Forelimb muscle (tissue), 1 donor: ENCODE data around the gene UPK2. TPM values are rescaled to one million over a fixed set of nuclear protein-coding genes. Genes with fewer than 3 reads are reported as not detected.
"Not testable (repeated sequence)": the region's sequence is repeated elsewhere in the genome, so short reads cannot be mapped to it uniquely, and the experiment has no call there.

Experiments used
- DNase-seq: peaks from one replicate; pipeline ENCODE4 v3.0.0-alpha.2; 2013; ENCODE audit warnings: low read depth
- polyA plus RNA-seq: library from polyadenylated mRNA; unstranded; fragments of 120-200 nt; gene quantifications from one replicate; pipeline ENCODE4 v1.2.1, GENCODE V29; 2013; ENCODE audit not compliant: insufficient read length

The UPK2 gene
- polyA plus RNA-seq, 1 donor = 1.3 TPM

GRCh38 chr11:118988280-118988679, 32.2 kb downstream of the UPK2 start:
- DNase-seq = no peak

DNA sequence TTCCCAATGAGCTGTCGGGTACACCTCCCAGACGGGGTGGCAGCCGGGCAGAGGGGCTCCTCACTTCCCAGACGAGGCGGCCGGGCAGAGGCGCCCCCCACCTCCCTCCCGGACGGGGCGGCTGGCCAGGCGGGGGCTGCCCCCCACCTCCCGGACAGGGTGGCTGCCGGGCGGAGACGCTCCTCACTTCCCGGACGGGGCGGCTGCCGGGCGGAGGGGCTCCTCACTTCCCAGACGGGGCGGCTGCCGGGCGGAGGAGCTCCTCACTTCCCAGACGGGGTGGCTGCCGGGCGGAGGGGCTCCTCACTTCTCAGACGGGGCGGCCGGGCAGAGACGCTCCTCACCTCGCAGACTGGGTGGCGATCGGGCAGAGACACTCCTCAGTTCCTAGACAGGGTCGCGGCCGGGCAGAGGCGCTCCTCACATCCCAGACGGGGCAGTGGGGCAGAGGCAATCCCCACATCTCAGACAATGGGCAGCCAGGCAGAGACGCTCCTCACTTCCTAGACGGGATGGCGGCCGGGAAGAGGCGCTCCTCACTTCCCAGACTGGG, 35.5 kb downstream of the UPK2 start:
- not testable (repeated sequence) for DNase-seq

DNA sequence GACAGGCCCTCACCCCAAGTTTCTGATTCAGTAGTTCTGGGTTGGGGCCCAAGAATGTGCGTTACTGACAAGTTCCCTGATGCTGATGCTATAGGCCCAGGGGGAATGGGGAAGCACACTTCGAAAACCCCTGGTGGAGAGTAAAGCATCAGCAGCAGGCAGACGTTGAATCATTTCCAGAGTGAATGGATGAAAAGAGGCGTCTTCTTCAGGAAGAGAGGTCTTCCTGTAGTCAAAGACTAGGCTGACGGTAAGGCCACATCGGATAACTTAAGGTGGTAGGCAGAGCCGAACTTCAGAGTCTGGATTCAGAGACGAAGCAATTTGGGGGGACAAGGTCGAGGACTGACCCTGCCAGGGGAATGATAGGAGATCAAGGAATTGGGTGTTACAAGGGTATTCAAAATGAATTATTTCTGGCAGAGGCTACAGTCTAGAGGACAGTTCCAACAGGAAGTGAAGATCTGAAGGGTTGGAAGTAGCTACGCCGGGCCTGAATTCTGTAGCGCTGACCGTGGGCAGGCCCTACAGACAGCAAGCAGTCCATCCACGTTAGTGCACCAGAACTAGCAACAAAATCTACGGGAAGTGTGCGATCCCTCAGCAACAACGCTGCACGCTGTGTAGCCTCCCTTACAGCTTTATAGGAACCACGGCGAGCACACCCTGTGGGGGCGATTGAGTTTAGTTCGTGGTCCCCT, 41.0 kb downstream of the UPK2 start:
- no peak for DNase-seq

DNA sequence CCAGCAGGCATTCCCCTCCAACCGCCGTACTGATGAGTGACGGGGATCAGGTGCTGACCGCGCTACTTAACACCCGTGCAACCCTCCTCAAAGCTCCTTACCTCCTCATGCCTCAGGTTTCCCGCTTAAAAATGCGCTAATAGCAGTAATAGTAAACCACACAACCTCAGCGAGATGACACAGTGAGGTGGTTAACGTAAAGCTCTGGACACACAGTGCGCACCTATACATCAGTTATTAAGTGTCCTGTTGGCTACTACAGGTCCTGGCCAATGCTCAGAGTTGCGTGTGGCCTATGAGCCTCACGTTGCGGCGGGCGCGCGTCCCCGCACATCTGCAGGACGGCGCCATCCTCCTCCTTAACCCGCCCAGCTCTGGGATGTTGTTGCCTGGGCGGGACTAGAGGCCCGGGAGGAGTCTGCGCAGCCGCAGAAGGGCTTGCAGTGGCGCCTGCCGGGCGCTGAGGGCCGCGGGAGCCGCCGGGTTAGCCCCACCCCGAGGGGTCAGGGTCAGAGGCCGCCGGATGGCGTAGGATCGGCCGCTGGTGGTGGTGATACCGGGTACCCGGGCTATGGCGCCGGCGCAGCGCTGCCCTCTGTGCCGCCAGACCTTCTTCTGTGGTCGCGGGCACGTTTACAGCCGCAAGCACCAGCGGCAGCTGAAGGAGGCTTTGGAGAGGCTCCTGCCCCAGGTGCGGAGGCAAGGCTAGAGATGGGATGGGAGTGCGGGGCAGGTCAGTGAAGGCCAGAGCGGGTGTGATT, 41.7 kb downstream of the UPK2 start, which contains the start of gene CENATAC:
Gene CENATAC, plus strand, starts transcription at position 512 of the 761 bp plus-strand sequence. Its CDS starts 60 bp downstream, at position 572.
- DNase-seq = peak; percentile 74

- no peak for DNase-seq
These were observed 42.3 kb downstream of the UPK2 start for GRCh38 chr11:118998388-118998717.

DNA sequence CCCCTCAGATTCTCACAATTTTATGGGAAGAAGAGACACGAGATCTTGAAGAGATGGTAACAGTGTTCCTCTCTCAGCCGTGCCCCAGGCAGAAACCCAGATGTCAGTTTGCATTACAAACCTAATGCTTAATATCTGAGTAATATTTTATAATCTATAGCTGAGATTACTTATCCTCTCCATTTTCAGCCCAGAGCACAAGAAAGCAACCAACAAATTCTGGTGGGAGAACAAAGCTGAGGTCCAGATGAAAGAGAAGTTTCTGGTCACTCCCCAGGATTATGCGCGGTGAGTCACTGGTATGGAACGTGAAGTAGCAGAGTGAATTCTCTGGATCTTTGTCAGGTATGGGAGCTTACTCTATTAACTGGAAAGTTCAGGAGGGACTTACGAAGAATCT, 42.7 kb downstream of the UPK2 start:
- DNase-seq = no peak

- DNase-seq = no peak
These were observed 44.8 kb downstream of the UPK2 start for GRCh38 chr11:119000906-119001305.

DNA sequence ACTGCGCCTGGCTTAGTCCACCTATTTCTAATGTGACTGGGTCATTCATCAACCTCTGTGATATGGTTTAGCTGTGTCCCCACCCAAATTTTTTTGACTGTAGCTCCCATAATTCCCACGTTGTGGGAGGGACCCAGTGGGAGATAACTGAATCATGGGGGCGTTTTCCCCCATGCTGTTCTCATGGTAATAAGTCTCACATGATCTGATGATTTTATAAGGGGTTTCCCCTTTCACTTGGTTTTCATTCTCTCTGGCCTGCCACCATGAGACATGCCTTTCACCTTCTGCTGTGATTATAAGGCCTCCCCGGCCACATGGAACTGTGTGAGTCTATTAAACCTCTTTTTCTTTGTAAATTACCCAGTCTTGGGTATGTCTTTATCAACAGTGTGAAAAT, 50.6 kb downstream of the UPK2 start:
- DNase-seq = no peak

Other genes with a start within 250 kb of the UPK2 start
- 66.9 TPM for gene DDX6, start 165.1 kb upstream of the UPK2 start, polyA plus RNA-seq
- not detected for gene CXCR5, start 72.4 kb upstream of the UPK2 start, polyA plus RNA-seq
- 74.4 TPM for gene BCL9L, start 30.4 kb upstream of the UPK2 start, polyA plus RNA-seq
- 0.11 TPM for gene FOXR1, start 15.5 kb downstream of the UPK2 start, polyA plus RNA-seq
- gene CENATAC, start 41.8 kb downstream of the UPK2 start, polyA plus RNA-seq = 18.5 TPM
- gene RPS25, start 62.0 kb downstream of the UPK2 start, polyA plus RNA-seq = 1,746 TPM
- 41.5 TPM for gene TRAPPC4, start 62.5 kb downstream of the UPK2 start, polyA plus RNA-seq
- gene SLC37A4, start 74.6 kb downstream of the UPK2 start, polyA plus RNA-seq = 11.7 TPM
- gene HYOU1, start 100.9 kb downstream of the UPK2 start, polyA plus RNA-seq = 31.3 TPM
- gene VPS11, start 111.5 kb downstream of the UPK2 start, polyA plus RNA-seq = 24.6 TPM
- gene HMBS, start 128.6 kb downstream of the UPK2 start, polyA plus RNA-seq = 22.3 TPM
- 26.3 TPM for gene DPAGT1, start 145.6 kb downstream of the UPK2 start, polyA plus RNA-seq
- 6.5 TPM for gene C2CD2L, start 151.0 kb downstream of the UPK2 start, polyA plus RNA-seq
- gene HINFP, start 165.3 kb downstream of the UPK2 start, polyA plus RNA-seq = 20.2 TPM
- gene ABCG4, start 192.8 kb downstream of the UPK2 start, polyA plus RNA-seq = 0.14 TPM
- 11.6 TPM for gene NLRX1, start 212.4 kb downstream of the UPK2 start, polyA plus RNA-seq
- 0.19 TPM for gene NHERF4, start 229.2 kb downstream of the UPK2 start, polyA plus RNA-seq